HepG2 (cell line): Measurements from ENCODE around the gene ARFGEF2.

Experiments used
- NR2F2 ChIP-seq: IDR thresholded peaks from 2 replicates; pipeline ENCODE4 v1.6.1; 2012; ENCODE audit warnings: low read depth, inconsistent platforms, borderline replicate concordance
- POLR2A ChIP-seq, 2 experiments: IDR thresholded peaks; 2 replicates each; pipeline ENCODE4 v1.6.1; 2011; ENCODE audit warnings: low read depth in 2 of 2, low read length in 2 of 2, mild to moderate bottlenecking in 1 of 2, moderate library complexity in 1 of 2; ENCODE audit not compliant: insufficient read depth in 1 of 2
- TF ChIP-seq, protein P1 (sequence below), 2 experiments: sonication (generic) in 1 of 2; formaldehyde crosslinking in 1 of 2; IDR thresholded peaks; 2 replicates each; pipeline versions ENCODE4 v1.5.1 to v1.6.1; 2011 to 2020; ENCODE audit warnings: borderline replicate concordance in 1 of 2, low read depth in 1 of 2, low read length in 1 of 2, mild to moderate bottlenecking in 1 of 2, missing genetic modification reagents in 1 of 2, moderate library complexity in 1 of 2
- TF ChIP-seq, protein P2 (sequence below): sonication (generic); formaldehyde crosslinking; IDR thresholded peaks from 2 replicates; pipeline ENCODE4 v1.5.0; 2020; ENCODE audit warnings: mild to moderate bottlenecking, missing genetic modification reagents
- TF ChIP-seq, protein P3 (sequence below): IDR thresholded peaks from 2 replicates; pipeline ENCODE4 v1.6.1; 2016; ENCODE audit warnings: missing compliant biosample characterization, missing genetic modification reagents, borderline replicate concordance
- TF ChIP-seq, protein P4 (sequence below): sonication (generic); formaldehyde crosslinking; IDR thresholded peaks from 2 replicates; pipeline ENCODE4 v1.8.0; 2022; ENCODE audit warnings: missing genetic modification reagents, mild to moderate bottlenecking, borderline replicate concordance

DNA sequence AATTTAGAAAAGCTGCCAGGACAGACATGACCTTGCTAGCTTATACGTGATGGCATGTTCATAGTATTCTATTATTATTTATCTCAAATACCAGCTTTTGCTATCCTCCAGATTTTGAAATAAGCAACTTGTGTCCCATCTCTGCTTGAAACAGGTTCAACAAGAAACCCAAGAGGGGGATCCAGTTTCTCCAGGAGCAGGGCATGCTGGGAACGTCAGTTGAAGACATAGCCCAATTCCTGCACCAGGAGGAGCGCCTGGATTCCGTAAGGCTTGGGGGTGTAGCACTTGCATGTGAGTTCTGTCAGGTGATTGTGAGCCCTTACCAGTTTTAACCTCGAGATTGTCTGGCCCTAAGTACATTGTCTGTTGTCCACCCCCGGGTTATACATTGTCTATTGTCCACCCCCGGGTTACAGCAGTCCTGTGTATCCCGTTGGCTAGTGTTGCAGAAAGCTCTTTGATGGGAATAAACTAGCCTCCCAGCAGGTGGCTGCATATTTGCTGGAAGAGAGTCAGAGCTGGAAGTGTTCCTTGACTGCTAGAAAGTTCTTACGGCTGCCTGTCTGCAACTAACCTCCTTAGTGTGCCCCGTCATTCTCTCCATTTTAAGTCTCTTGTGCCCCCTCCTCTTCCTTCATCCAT is 63.2 kb downstream of the ARFGEF2 start:
- TF ChIP-seq NR2F2 (no peak), POLR2A (IDR thresholded peaks at IDR 0.05; ENCODE audit: insufficient read depth in 1 of 2, low read depth in 2 of 2, low read length in 2 of 2) (no peak)
- TF ChIP-seq, protein P1, sequence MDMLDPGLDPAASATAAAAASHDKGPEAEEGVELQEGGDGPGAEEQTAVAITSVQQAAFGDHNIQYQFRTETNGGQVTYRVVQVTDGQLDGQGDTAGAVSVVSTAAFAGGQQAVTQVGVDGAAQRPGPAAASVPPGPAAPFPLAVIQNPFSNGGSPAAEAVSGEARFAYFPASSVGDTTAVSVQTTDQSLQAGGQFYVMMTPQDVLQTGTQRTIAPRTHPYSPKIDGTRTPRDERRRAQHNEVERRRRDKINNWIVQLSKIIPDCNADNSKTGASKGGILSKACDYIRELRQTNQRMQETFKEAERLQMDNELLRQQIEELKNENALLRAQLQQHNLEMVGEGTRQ (IDR thresholded peaks at IDR 0.05; ENCODE audit: low read depth, low read length) = no peak
- TF ChIP-seq, protein P1 (CRISPR knock-in tag; IDR thresholded peaks at IDR 0.05; ENCODE audit: borderline replicate concordance) = no peak
- TF ChIP-seq, protein P2, sequence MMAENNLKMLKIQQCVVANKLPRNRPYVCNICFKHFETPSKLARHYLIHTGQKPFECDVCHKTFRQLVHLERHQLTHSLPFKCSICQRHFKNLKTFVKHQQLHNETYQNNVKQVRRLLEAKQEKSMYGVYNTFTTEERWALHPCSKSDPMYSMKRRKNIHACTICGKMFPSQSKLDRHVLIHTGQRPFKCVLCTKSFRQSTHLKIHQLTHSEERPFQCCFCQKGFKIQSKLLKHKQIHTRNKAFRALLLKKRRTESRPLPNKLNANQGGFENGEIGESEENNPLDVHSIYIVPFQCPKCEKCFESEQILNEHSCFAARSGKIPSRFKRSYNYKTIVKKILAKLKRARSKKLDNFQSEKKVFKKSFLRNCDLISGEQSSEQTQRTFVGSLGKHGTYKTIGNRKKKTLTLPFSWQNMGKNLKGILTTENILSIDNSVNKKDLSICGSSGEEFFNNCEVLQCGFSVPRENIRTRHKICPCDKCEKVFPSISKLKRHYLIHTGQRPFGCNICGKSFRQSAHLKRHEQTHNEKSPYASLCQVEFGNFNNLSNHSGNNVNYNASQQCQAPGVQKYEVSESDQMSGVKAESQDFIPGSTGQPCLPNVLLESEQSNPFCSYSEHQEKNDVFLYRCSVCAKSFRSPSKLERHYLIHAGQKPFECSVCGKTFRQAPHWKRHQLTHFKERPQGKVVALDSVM = no peak
- TF ChIP-seq, protein P3, sequence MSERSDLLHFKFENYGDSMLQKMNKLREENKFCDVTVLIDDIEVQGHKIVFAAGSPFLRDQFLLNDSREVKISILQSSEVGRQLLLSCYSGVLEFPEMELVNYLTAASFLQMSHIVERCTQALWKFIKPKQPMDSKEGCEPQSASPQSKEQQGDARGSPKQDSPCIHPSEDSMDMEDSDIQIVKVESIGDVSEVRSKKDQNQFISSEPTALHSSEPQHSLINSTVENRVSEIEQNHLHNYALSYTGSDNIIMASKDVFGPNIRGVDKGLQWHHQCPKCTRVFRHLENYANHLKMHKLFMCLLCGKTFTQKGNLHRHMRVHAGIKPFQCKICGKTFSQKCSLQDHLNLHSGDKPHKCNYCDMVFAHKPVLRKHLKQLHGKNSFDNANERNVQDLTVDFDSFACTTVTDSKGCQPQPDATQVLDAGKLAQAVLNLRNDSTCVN (CRISPR knock-in tag) = no peak
- TF ChIP-seq, protein P4, sequence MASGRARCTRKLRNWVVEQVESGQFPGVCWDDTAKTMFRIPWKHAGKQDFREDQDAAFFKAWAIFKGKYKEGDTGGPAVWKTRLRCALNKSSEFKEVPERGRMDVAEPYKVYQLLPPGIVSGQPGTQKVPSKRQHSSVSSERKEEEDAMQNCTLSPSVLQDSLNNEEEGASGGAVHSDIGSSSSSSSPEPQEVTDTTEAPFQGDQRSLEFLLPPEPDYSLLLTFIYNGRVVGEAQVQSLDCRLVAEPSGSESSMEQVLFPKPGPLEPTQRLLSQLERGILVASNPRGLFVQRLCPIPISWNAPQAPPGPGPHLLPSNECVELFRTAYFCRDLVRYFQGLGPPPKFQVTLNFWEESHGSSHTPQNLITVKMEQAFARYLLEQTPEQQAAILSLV (CRISPR knock-in tag) = no peak
